OCI-LY3 (cell line): ENCODE results near the gene BCO2.

Source experiments
- EZH2phosphoT487 ChIP-seq: fragments of 200-600 bp; shearing (Covaris generic); IDR thresholded peaks from 2 replicates; pipeline ENCODE4 v1.6.1; 2018; ENCODE audit warnings: antibody characterized with exemption, mixed run types, low read depth
- TF ChIP-seq, protein P1 (sequence below): fragments of 200-600, 300-600 bp; sonication (generic); IDR thresholded peaks from 2 replicates; pipeline ENCODE4 v1.5.1; 2014; ENCODE audit warnings: antibody characterized with exemption, low read length, low read depth

DNA sequence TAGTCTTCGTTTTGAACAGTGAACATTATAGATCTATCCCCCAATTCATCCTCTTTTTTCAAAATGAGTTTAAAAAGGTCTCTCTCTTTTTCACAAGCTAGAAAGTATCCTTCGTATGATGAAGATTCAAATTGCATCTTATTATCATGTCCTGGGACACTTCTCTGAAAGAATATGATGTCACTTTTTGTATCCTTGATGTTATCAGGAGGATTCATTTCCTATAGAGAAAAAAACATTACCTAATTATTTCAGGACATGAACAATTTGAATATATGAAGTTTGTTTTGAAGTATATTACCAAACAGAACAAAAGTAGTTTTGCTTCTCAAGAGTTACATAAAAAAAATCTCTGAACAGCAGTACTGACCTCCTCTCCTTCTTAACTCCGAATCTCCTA is 31.7 kb upstream of the BCO2 start:
- TF ChIP-seq, protein P1, sequence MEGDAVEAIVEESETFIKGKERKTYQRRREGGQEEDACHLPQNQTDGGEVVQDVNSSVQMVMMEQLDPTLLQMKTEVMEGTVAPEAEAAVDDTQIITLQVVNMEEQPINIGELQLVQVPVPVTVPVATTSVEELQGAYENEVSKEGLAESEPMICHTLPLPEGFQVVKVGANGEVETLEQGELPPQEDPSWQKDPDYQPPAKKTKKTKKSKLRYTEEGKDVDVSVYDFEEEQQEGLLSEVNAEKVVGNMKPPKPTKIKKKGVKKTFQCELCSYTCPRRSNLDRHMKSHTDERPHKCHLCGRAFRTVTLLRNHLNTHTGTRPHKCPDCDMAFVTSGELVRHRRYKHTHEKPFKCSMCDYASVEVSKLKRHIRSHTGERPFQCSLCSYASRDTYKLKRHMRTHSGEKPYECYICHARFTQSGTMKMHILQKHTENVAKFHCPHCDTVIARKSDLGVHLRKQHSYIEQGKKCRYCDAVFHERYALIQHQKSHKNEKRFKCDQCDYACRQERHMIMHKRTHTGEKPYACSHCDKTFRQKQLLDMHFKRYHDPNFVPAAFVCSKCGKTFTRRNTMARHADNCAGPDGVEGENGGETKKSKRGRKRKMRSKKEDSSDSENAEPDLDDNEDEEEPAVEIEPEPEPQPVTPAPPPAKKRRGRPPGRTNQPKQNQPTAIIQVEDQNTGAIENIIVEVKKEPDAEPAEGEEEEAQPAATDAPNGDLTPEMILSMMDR = no peak
- TF ChIP-seq EZH2phosphoT487 = no peak
